ENCODE measurements around the gene BBIP1. TPM values are rescaled to one million over a fixed set of nuclear protein-coding genes. Genes with fewer than 3 reads are reported as not detected.

BBIP1 gene
- total and polyA plus RNA-seq, 2 experiments from 2014 or later = 14.8 to 56.5 TPM

GRCh38 chr10:110872984-110873923 lies 45.7 kb downstream of the BBIP1 start (continued):
- TF ChIP-seq REST (IDR thresholded peaks at IDR 0.05; ENCODE audit: unreplicated experiment) = no peak
- no peak for TF ChIP-seq EZH2phosphoT487 (IDR thresholded peaks at IDR 0.05; ENCODE audit: unreplicated experiment)
- no peak for TF ChIP-seq ZNF462 (CRISPR knock-in tag; IDR thresholded peaks at IDR 0.05)

Data from GM23338 (cell line).